Astrocyte of the spinal cord (primary cell): Measurements from ENCODE around the gene FTH1.

Source experiments
- DNase-seq: peaks from one replicate; pipeline ENCODE4 v3.0.0; 2011; ENCODE audit warnings: low read depth, low spot score
- H3K4me3 ChIP-seq: 2 replicates; pipeline ENCODE4 v1.5.1; 2011; ENCODE audit warnings: low read depth, mild to moderate bottlenecking, low read length, moderate library complexity
- CTCF ChIP-seq: IDR thresholded peaks from 2 replicates; pipeline ENCODE4 v1.5.1; 2012; ENCODE audit warnings: low read depth, mild to moderate bottlenecking, low read length, inconsistent platforms
- in situ Hi-C: cut with HindIII; loops from 2 replicates; pipeline ENCODE4 v1.10.0; 2017; ENCODE audit warnings: low sequenced_read_pairs

The FTH1 gene

DNA sequence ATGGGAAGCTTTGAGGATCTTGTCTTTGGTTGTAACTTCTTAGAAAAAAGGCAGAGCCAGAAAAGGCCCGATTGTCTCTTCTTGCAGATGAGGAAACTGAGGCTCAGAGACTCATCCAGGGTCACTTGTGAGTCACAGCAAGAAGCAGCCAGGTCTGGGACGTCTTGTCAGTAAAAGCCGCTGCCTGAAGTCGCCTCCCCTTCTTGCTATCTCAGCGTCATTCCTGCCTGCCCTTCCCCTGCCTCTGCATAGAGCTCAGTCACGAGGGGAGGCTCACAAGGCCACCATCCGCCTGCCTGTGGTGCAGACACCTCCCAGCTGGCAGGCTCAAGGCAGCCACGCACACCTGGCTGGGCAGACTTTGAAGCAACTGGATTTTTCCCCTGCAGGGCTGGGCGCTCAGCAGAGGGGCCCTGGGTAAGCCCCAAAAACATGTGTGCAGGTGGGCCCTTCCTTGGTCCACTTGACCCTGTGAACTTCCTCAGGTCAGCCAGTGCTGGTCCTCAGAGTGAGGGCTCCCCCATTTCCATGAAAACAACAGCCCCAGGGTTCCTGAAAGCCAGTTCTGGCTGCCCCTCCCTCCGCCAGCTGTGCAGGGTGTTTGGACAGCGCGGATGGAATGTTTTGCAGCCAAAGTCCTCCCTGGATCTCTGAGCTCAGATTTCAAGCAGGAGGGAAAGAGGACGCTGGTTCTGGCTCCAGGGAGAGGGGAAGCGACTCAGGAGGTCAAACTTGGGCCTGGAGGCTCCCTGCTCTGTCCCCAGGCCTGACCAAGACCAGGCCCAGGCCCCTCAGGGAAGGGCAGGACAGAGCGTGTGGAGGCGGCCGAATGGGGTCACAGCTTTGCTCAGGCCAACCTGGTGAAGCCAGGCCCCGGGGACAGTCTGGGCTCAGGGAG lies 44.0 kb downstream of the FTH1 start:
- TF ChIP-seq CTCF, result no peak
- in situ Hi-C loops, result no loop called here
- no peak overlapping the region for H3K4me3 ChIP-seq
- peak; percentile 68 for DNase-seq

GRCh38 chr11:61922539-61922938 lies 44.9 kb downstream of the FTH1 start:
- H3K4me3 ChIP-seq, result no peak overlapping the region
- DNase-seq, result peak; percentile 64
- no peak for TF ChIP-seq CTCF
- in situ Hi-C loops, result no loop called here

GRCh38 chr11:61921446-61921845 lies 46.0 kb downstream of the FTH1 start:
- DNase-seq, result no peak
- no peak overlapping the region for H3K4me3 ChIP-seq
- in situ Hi-C loops, result no loop called here
- TF ChIP-seq CTCF, result no peak

GRCh38 chr11:61919705-61920631 lies 47.5 kb downstream of the FTH1 start:
- no peak overlapping the region for H3K4me3 ChIP-seq
- in situ Hi-C loops, result no loop called here
- DNase-seq, result no peak
- no peak for TF ChIP-seq CTCF

- no peak for DNase-seq
- no peak overlapping the region for H3K4me3 ChIP-seq
- in situ Hi-C loops, result no loop called here
- no peak for TF ChIP-seq CTCF
Measured at GRCh38 chr11:61918938-61919704, 48.3 kb downstream of the FTH1 start.
